SK-MEL-5 (cell line): ENCODE measurements around the gene TSPYL6. TPM values are rescaled to one million over a fixed set of nuclear protein-coding genes. Genes with fewer than 3 reads are reported as not detected.
A peak's percentile ranks its signal among the peaks of the same experiment; 100 is the strongest.

Experiments used
- DNase-seq: peaks from one replicate; pipeline ENCODE4 v3.0.0-alpha.2; 2016; ENCODE audit warnings: low read depth, low spot score
- in situ Hi-C: cut with HindIII; loops from 2 replicates; pipeline ENCODE4 v1.10.0; 2016; ENCODE audit warnings: low sequenced_read_pairs, high pct_unique_total_duplicates, low pct_unique_long_range_greater_than_20kb
- total RNA-seq: library from RNA; depleted of rRNA; stranded (reverse); fragments of >200 nt; shearing (Covaris generic); gene quantifications from 2 replicates; pipeline ENCODE4 v1.2.3, GENCODE V29; 2014

The TSPYL6 gene
- total RNA-seq, 1 experiment from 2014 or later = not detected

GRCh38 chr2:54261537-54261936 is 5.5 kb upstream of the TSPYL6 start:
- no peak for DNase-seq
- in situ Hi-C loops = no loop called here

- in situ Hi-C loops = no loop called here
- no peak for DNase-seq
Measured at GRCh38 chr2:54260241-54260595, 4.2 kb upstream of the TSPYL6 start.

GRCh38 chr2:54259413-54260240 is 3.6 kb upstream of the TSPYL6 start:
- DNase-seq = peak; percentile 39
- in situ Hi-C loops = no loop called here

- DNase-seq = no peak
- in situ Hi-C loops = no loop called here
Measured at GRCh38 chr2:54258166-54258565, 2.1 kb upstream of the TSPYL6 start.

GRCh38 chr2:54255230-54256090 is 569 bp downstream of the TSPYL6 start:
- in situ Hi-C loops = no loop called here
- no peak for DNase-seq

- no peak for DNase-seq
- in situ Hi-C loops = no loop called here
Measured at GRCh38 chr2:54254180-54254579, 1.8 kb downstream of the TSPYL6 start.

- in situ Hi-C loops = no loop called here
- DNase-seq = no peak
Measured at GRCh38 chr2:54249629-54250028, 6.4 kb downstream of the TSPYL6 start.

GRCh38 chr2:54247115-54247514 is 8.9 kb downstream of the TSPYL6 start:
- DNase-seq = no peak
- in situ Hi-C loops = no loop called here

GRCh38 chr2:54240515-54241469 is 15.2 kb downstream of the TSPYL6 start:
- DNase-seq = no peak
- in situ Hi-C loops = no loop called here

- in situ Hi-C loops = no loop called here
Measured at GRCh38 chr2:54239427-54239826, 16.6 kb downstream of the TSPYL6 start.

GRCh38 chr2:54237428-54237827 is 18.6 kb downstream of the TSPYL6 start:
- no peak for DNase-seq
- in situ Hi-C loops = no loop called here

More at GRCh38 chr2:54239427-54239826, 16.6 kb downstream of the TSPYL6 start:
- no peak for DNase-seq

GRCh38 chr2:54233832-54234649 is 22.0 kb downstream of the TSPYL6 start:
- no peak for DNase-seq
- in situ Hi-C loops = no loop called here

- in situ Hi-C loops = no loop called here
- DNase-seq = no peak
Measured at GRCh38 chr2:54228945-54229344, 27.1 kb downstream of the TSPYL6 start.

- DNase-seq = no peak
- in situ Hi-C loops = no loop called here
Measured at GRCh38 chr2:54227798-54228197, 28.2 kb downstream of the TSPYL6 start.

- in situ Hi-C loops = no loop called here
- peak; percentile 93 for DNase-seq
Measured at GRCh38 chr2:54226260-54226659, 29.8 kb downstream of the TSPYL6 start.

- in situ Hi-C loops = no loop called here
Measured at GRCh38 chr2:54224997-54225396, 31.0 kb downstream of the TSPYL6 start.

GRCh38 chr2:54213082-54213481 is 42.9 kb downstream of the TSPYL6 start:
- DNase-seq = no peak
- in situ Hi-C loops = no loop called here

More at GRCh38 chr2:54224997-54225396, 31.0 kb downstream of the TSPYL6 start:
- no peak for DNase-seq
